Brain microvascular endothelial cell (primary cell): ENCODE measurements around the gene CTBP2.

ENCODE experiments used
- DNase-seq: peaks from one replicate; pipeline ENCODE4 v3.0.0-alpha.2; 2020
- H3K27ac ChIP-seq: fragments of 250-450 bp; sonication (Bioruptor Pico); 2 replicates; pipeline ENCODE4 v1.5.1; 2020; ENCODE audit warnings: mild to moderate bottlenecking, moderate library complexity
- H3K27me3 ChIP-seq: fragments of 250-450 bp; sonication (Bioruptor Pico); replicated peaks from 2 replicates; pipeline ENCODE4 v1.5.1; 2020; ENCODE audit warnings: mild to moderate bottlenecking
- H3K36me3 ChIP-seq: fragments of 250-450 bp; sonication (Bioruptor Pico); replicated peaks from 2 replicates; pipeline ENCODE4 v1.5.1; 2020; ENCODE audit warnings: mild to moderate bottlenecking
- H3K4me3 ChIP-seq: 2 replicates; pipeline ENCODE4 v1.5.1; 2011; ENCODE audit warnings: low read depth, mild to moderate bottlenecking, control low read depth, low read length, moderate library complexity
- CTCF ChIP-seq: IDR thresholded peaks from 2 replicates; pipeline ENCODE4 v1.5.1; 2011; ENCODE audit warnings: low read depth, mild to moderate bottlenecking, moderate library complexity, low read length, control low read depth, inconsistent platforms; ENCODE audit errors: missing control alignments
- in situ Hi-C: cut with HindIII; loops from 2 replicates; pipeline ENCODE4 v1.10.0; 2017; ENCODE audit warnings: low sequenced_read_pairs, low pct_ligation_motif_present

CTBP2 gene

GRCh38 chr10:124939290-124939689, 221.1 kb downstream of the CTBP2 start:
- peaks cover 4% of the 10 kb centered on the region for H3K36me3 ChIP-seq
- no peak for TF ChIP-seq CTCF
- H3K4me3 ChIP-seq = no peak overlapping the region
- no peaks in the 10 kb centered on the region for H3K27me3 ChIP-seq
- H3K27ac ChIP-seq = no peak overlapping the region
- DNase-seq = no peak
- in situ Hi-C loops = no loop called here

- Histone ChIP-seq H3K4me3 (no peak overlapping the region), H3K27me3 (no peaks in the 10 kb centered on the region), H3K27ac (no peak overlapping the region), H3K36me3 (no peaks in the 10 kb centered on the region)
- no peak for TF ChIP-seq CTCF
- DNase-seq = no peak
- in situ Hi-C loops = no loop called here
Observed at GRCh38 chr10:124936813-124937212, 223.6 kb downstream of the CTBP2 start.

GRCh38 chr10:124935946-124936345, 224.4 kb downstream of the CTBP2 start:
- Histone ChIP-seq H3K4me3 (no peak overlapping the region), H3K27me3 (no peaks in the 10 kb centered on the region), H3K27ac (no peak overlapping the region), H3K36me3 (no peaks in the 10 kb centered on the region)
- no peak for DNase-seq
- in situ Hi-C loops = no loop called here
- TF ChIP-seq CTCF = no peak
